Superior temporal gyrus (tissue), 1 donor: Measurements from ENCODE around the gene TNS1.

Experiments used
- DNase-seq: peaks from one replicate; pipeline ENCODE4 v3.0.0-alpha.2; 2016; ENCODE audit errors: extremely low spot score

Gene TNS1

GRCh38 chr2:217784996-217785543 lies 217.7 kb downstream of the TNS1 start:
- DNase-seq: no peak

GRCh38 chr2:217783243-217783642 lies 219.6 kb downstream of the TNS1 start:
- DNase-seq: no peak

GRCh38 chr2:217777906-217778305 lies 224.9 kb downstream of the TNS1 start:
- no peak for DNase-seq

- DNase-seq: no peak
These were observed 226.2 kb downstream of the TNS1 start for GRCh38 chr2:217776631-217777030.

GRCh38 chr2:217775920-217776503 lies 226.8 kb downstream of the TNS1 start:
- no peak for DNase-seq

- DNase-seq: no peak
These were observed 228.6 kb downstream of the TNS1 start for GRCh38 chr2:217774232-217774631.

- DNase-seq: no peak
These were observed 229.3 kb downstream of the TNS1 start for GRCh38 chr2:217773539-217773938.

- no peak for DNase-seq
These were observed 236.4 kb downstream of the TNS1 start for GRCh38 chr2:217766356-217766755.

- no peak for DNase-seq
These were observed 241.0 kb downstream of the TNS1 start for GRCh38 chr2:217761645-217762277.

GRCh38 chr2:217759991-217760390 lies 242.8 kb downstream of the TNS1 start:
- no peak for DNase-seq

- DNase-seq: no peak
These were observed 245.7 kb downstream of the TNS1 start for GRCh38 chr2:217757108-217757463.

- peak; percentile 78 for DNase-seq
These were observed 246.3 kb downstream of the TNS1 start for GRCh38 chr2:217756375-217757107.

- no peak for DNase-seq
These were observed 247.6 kb downstream of the TNS1 start for GRCh38 chr2:217755027-217755745.

- no peak for DNase-seq
These were observed 249.2 kb downstream of the TNS1 start for GRCh38 chr2:217753460-217754200.

GRCh38 chr2:217752714-217753459 lies 249.9 kb downstream of the TNS1 start:
- DNase-seq: no peak

- no peak for DNase-seq
These were observed 250.8 kb downstream of the TNS1 start for GRCh38 chr2:217751952-217752351.

- no peak for DNase-seq
These were observed 251.6 kb downstream of the TNS1 start for GRCh38 chr2:217751192-217751591.
